A673 (cell line): Measurements from ENCODE around the gene LMTK3. TPM values are rescaled to one million over a fixed set of nuclear protein-coding genes. Genes with fewer than 3 reads are reported as not detected.

Experiments
- BruUV-seq: library from RNA; stranded (reverse); fragments of 400-500 nt; replicated peaks from 2 replicates; lab custom pipeline; 2021; lab: Mats Ljungman, UMichigan
- CTCF ChIA-PET: fragments of 300-600 bp; sonication (Branson Sonifier 250); formaldehyde crosslinking; loops from one replicate; lab custom pipeline; 2022; ENCODE audit warnings: antibody characterized with exemption; lab: Charles Lee
- POLR2A ChIA-PET: fragments of 300-600 bp; sonication (Branson Sonifier 250); formaldehyde crosslinking; loops from one replicate; lab custom pipeline; 2022; ENCODE audit warnings: antibody characterized with exemption; ENCODE audit not compliant: low non-redundant PET; lab: Charles Lee
- DNase-seq: peaks from one replicate; pipeline ENCODE4 v3.0.0-alpha.2; 2015; ENCODE audit warnings: low spot score
- H3K27ac ChIP-seq: fragments of 200-600 bp; sonication (generic); 2 replicates; pipeline ENCODE4 v1.5.1; 2016; ENCODE audit warnings: mixed run types, low read depth, mild to moderate bottlenecking, mixed read lengths, antibody characterized with exemption, low read length; ENCODE audit not compliant: poor library complexity, severe bottlenecking
- H3K27me3 ChIP-seq: fragments of 200-600 bp; sonication (generic); replicated peaks from 2 replicates; pipeline ENCODE4 v1.6.1; 2017; ENCODE audit warnings: mixed run types, low read depth, mild to moderate bottlenecking, mixed read lengths, antibody characterized with exemption, low read length; ENCODE audit not compliant: insufficient read depth, poor library complexity
- H3K36me3 ChIP-seq: fragments of 200-600 bp; sonication (generic); 2 replicates; pipeline ENCODE4 v1.6.1; 2016; ENCODE audit warnings: mixed run types, mild to moderate bottlenecking, mixed read lengths, antibody characterized with exemption, low read length; ENCODE audit not compliant: insufficient read depth, poor library complexity, severe bottlenecking
- H3K4me1 ChIP-seq: fragments of 200-600 bp; sonication (generic); 2 replicates; pipeline ENCODE4 v1.6.1; 2017; ENCODE audit warnings: mixed run types, mild to moderate bottlenecking, mixed read lengths, antibody characterized with exemption, low read length; ENCODE audit not compliant: insufficient read depth, poor library complexity, severe bottlenecking
- H3K4me3 ChIP-seq: fragments of 200-600 bp; sonication (generic); 2 replicates; pipeline ENCODE4 v1.5.1; 2016; ENCODE audit warnings: low read depth, mixed run types, mild to moderate bottlenecking, mixed read lengths, low read length; ENCODE audit not compliant: poor library complexity, severe bottlenecking
- H3K9me3 ChIP-seq: fragments of 200-600 bp; sonication (generic); 2 replicates; pipeline ENCODE4 v1.6.1; 2016; ENCODE audit warnings: mixed run types, low read depth, mild to moderate bottlenecking, mixed read lengths, antibody characterized with exemption, low read length; ENCODE audit not compliant: poor library complexity, severe bottlenecking
- EZH2 ChIP-seq: fragments of 200-600 bp; sonication (generic); IDR thresholded peaks from 2 replicates; pipeline ENCODE4 v1.6.1; 2017; ENCODE audit warnings: borderline replicate concordance, low read depth, mild to moderate bottlenecking, mixed read lengths, antibody characterized with exemption, low read length; ENCODE audit not compliant: poor library complexity, severe bottlenecking
- intact Hi-C: fragments of 100-400 bp; cut with micrococcal nuclease; formaldehyde crosslinking; loops from one replicate; pipeline ENCODE4 v1.10.0; 2022; ENCODE audit not compliant: unreplicated experiment
- total RNA-seq: library from RNA; stranded (reverse); gene quantifications from 2 replicates; pipeline ENCODE4 v1.2.3, GENCODE V29; 2021
- TF ChIP-seq, protein P1 (sequence below): fragments of 300-800, 200-600 bp; sonication (generic); conservative IDR thresholded peaks from 2 replicates; pipeline ENCODE4 v1.5.1; 2017; ENCODE audit warnings: low read depth, mild to moderate bottlenecking, antibody characterized with exemption, low read length, moderate library complexity, mixed read lengths

The LMTK3 gene
- total RNA-seq, 1 experiment from 2014 or later: 0.52 TPM

DNA sequence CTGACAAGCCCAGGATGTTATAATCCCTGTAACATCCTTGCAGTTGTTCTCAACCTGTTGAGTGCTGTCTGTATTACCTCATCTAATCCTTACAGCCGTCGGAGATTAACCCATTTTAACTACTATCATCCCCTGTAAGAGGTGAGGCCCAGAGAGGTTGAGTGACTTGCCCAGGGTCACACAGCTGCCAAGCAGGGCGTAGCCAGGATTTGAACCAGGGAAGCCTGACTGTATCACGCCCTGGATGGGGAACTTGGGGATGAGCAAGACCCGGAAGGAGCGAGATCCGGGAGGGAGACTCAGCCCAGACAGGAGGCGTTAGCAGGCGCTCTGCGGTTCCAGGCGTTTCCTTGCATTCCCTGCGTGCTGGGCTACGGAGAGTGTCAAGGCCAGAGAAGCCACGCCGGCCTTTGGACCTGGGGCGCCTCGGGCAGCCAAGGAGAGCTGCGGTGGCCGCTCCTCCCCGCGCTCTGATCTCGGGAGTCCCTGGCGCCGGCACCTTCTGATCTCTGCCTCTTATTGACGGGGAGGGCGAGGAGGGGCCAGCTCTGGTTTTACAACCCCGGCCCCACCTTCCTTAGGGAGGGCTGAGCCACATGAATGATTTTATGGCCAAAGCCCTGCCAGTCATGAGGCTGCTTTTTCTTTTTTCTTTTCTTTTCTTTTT is 46.5 kb upstream of the LMTK3 start:
- Histone ChIP-seq H3K4me3 (no peak overlapping the region), H3K27me3 (no peaks in the 10 kb centered on the region), H3K36me3 (no peaks in the 10 kb centered on the region), H3K9me3 (no peaks in the 10 kb centered on the region), H3K27ac (no peak overlapping the region), H3K4me1 (no peaks in the 10 kb centered on the region)
- intact Hi-C loops: no loop called here
- TF ChIP-seq, protein P1, sequence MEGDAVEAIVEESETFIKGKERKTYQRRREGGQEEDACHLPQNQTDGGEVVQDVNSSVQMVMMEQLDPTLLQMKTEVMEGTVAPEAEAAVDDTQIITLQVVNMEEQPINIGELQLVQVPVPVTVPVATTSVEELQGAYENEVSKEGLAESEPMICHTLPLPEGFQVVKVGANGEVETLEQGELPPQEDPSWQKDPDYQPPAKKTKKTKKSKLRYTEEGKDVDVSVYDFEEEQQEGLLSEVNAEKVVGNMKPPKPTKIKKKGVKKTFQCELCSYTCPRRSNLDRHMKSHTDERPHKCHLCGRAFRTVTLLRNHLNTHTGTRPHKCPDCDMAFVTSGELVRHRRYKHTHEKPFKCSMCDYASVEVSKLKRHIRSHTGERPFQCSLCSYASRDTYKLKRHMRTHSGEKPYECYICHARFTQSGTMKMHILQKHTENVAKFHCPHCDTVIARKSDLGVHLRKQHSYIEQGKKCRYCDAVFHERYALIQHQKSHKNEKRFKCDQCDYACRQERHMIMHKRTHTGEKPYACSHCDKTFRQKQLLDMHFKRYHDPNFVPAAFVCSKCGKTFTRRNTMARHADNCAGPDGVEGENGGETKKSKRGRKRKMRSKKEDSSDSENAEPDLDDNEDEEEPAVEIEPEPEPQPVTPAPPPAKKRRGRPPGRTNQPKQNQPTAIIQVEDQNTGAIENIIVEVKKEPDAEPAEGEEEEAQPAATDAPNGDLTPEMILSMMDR: no peak
- no peak for TF ChIP-seq EZH2
- POLR2A ChIA-PET: no interaction called here
- DNase-seq: no peak
- no TSS peak for BruUV-seq
- CTCF ChIA-PET: no interaction called here

DNA sequence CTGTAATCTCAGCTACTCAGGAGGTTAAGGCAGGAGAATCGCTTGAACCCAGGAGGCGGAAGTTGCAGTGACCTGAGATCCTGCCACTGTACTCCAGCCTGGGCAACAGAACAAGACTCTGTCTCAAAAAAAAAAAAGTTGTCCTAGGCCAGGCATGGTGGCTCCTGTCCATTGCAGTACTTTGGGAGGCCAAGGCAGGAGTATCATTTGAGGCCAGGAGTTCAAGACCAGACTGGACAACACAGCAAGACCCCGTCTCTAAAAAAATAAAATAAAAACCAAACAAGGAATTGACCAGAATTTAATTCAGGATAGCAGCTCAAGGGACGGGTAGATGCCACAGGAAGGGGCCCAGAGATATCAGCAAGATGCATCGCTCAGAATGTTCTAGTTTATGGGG is 45.2 kb upstream of the LMTK3 start:
- DNase-seq: no peak
- Histone ChIP-seq H3K27me3 (no peaks in the 10 kb centered on the region), H3K4me1 (no peaks in the 10 kb centered on the region), H3K4me3 (no peak overlapping the region), H3K9me3 (no peaks in the 10 kb centered on the region), H3K36me3 (no peaks in the 10 kb centered on the region), H3K27ac (no peak overlapping the region)
- intact Hi-C loops: no loop called here
- TF ChIP-seq EZH2: no peak
- TF ChIP-seq, protein P1: no peak
- no TSS peak for BruUV-seq
- CTCF ChIA-PET: interaction anchor here (0.6 kb wide), 1 partner anchor 846 kb away, joined by 5 read pairs; no protein-coding TSS in a partner anchor
- POLR2A ChIA-PET: interaction anchor here (0.6 kb wide), 1 partner anchor 330 kb away, joined by 3 read pairs; no protein-coding TSS in a partner anchor

DNA sequence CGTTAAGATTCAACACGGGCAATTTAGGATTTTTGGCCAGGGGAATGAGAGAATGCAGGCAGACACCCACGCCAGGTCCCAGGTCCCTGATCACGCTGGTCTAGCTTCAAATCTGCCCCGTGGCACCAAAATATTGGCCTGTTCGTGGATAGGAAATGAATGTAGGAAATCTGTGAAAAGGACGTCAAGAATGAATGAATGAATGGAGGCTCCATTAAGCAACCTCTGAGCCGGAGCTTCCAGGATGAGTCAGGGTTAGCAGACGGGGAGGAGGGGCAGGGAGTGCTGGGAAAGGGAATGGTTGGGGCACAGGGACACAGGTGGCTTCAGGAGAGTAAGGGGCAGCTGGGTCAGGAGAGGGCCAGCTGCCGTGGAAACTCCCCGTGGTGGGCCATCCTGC is 44.5 kb upstream of the LMTK3 start:
- H3K4me1 ChIP-seq: no peaks in the 10 kb centered on the region
- DNase-seq: no peak
- TF ChIP-seq EZH2: no peak
- TF ChIP-seq, protein P1: no peak
- ChIA-PET POLR2A (no interaction called here), CTCF (no interaction called here)
- BruUV-seq: no TSS peak
- intact Hi-C loops: no loop called here
- H3K4me3 ChIP-seq: no peak overlapping the region
- no peaks in the 10 kb centered on the region for H3K27me3 ChIP-seq
- no peaks in the 10 kb centered on the region for H3K36me3 ChIP-seq
- no peaks in the 10 kb centered on the region for H3K9me3 ChIP-seq
- no peak overlapping the region for H3K27ac ChIP-seq
